HG02759 (cell line): ENCODE data around the gene FOXO3B.
"Not testable (repeated sequence)": the region's sequence is repeated elsewhere in the genome, so short reads cannot be mapped to it uniquely, and the experiment has no call there.

ENCODE experiments used
- ATAC-seq: cut with Tn5 transposase; IDR thresholded peaks from one replicate; pipeline ENCODE4 v1.9.1; 2021; ENCODE audit warnings: mild to moderate bottlenecking, moderate library complexity; ENCODE audit not compliant: unreplicated experiment

FOXO3B gene

GRCh38 chr17:18661924-18662624, 20.0 kb downstream of the FOXO3B start:
- ATAC-seq, result not testable (repeated sequence)

GRCh38 chr17:18650094-18650493, 32.0 kb downstream of the FOXO3B start:
- ATAC-seq, result not testable (repeated sequence)

- ATAC-seq, result not testable (repeated sequence)
Observed at GRCh38 chr17:18644291-18644690, 37.8 kb downstream of the FOXO3B start, which contains the start of gene TBC1D28. Gene TBC1D28, minus strand, starts transcription at chr17:18644391. Its CDS starts 3,039 bp downstream, at chr17:18641352.

- not testable (repeated sequence) for ATAC-seq
Observed at GRCh38 chr17:18643124-18643523, 39.0 kb downstream of the FOXO3B start.

GRCh38 chr17:18638357-18638756, 43.8 kb downstream of the FOXO3B start:
- ATAC-seq, result not testable (repeated sequence)

GRCh38 chr17:18636237-18636636, 45.9 kb downstream of the FOXO3B start:
- not testable (repeated sequence) for ATAC-seq

- not testable (repeated sequence) for ATAC-seq
Observed at GRCh38 chr17:18635773-18636172, 46.3 kb downstream of the FOXO3B start.

- not testable (repeated sequence) for ATAC-seq
Observed at GRCh38 chr17:18634550-18635263, 47.4 kb downstream of the FOXO3B start.
